Measurements from ENCODE around the gene DGCR8.

DNA sequence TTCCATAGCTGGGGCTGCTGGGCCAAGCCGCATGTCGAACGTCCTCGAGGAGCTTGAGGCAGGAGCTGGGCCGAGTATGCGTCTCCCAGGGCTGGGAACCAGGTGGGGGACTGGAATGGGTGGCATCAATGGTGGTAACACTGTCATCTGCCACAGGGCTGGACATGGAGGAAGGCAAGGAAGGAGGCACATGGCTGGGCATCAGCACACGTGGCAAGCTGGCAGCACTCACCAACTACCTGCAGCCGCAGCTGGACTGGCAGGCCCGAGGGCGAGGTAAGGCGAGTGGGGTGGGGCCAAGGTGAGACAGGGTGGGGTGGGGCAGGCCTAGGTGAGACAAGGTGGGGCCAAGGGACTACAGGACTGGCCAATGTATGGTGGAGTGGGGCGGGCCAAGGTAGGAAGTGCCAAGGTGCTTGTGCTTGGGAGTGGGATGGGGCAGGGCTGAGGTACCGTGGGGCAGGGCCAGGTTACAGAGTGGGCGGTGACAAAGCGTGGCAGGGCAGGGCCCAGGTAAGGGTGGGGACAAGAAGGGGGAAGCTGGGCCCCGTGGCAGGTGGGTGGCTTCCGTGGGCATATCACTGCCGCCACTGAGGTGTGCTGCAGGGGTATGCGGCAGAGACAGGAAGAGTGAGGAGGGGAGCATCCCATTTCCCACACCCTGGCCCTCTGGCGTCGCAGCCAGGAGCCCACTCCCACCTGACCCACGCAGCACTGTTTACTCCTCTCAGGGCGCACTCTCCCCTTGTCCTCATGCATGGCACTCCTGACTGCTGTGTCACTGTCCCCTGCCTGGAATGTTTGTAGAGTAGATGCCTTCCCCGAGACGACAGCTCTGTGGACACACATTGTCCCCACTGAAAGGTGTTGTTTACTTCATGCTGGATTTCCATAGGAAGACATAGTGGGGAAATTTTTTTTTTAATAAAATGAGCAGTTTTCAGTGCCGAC, 27.5 kb upstream of the DGCR8 start:
- TF ChIP-seq EZH2 (IDR thresholded peaks at IDR 0.05; ENCODE audit: low read length, unreplicated experiment) (no peak), CTCF (conservative IDR thresholded peaks at IDR 0.05; ENCODE audit: low read depth, low read length) (no peak), EZH2phosphoT487 (IDR thresholded peaks at IDR 0.05; ENCODE audit: borderline replicate concordance, low read length) (no peak)
